Ovary (tissue), 9 donors: ENCODE results near the gene GDPD4. TPM values are rescaled to one million over a fixed set of nuclear protein-coding genes. Genes with fewer than 3 reads are reported as not detected.

Experiments used
- DNase-seq, 5 donors: peaks; one replicate each; pipeline ENCODE4 v3.0.0-alpha.2; 2019 to 2020
- H3K27ac ChIP-seq, 2 donors: fragments of 200-600 bp; one replicate each; pipeline versions ENCODE4 v1.5.1 to v1.8.0; 2019 to 2022
- H3K27me3 ChIP-seq: fragments of 200-600 bp; one replicate; pipeline ENCODE4 v1.8.0; 2022
- H3K36me3 ChIP-seq: fragments of 200-600 bp; sonication (generic); one replicate; pipeline ENCODE4 v1.5.1; 2019
- H3K4me1 ChIP-seq: one replicate; pipeline ENCODE4 v1.8.1; 2013; ENCODE audit warnings: mild to moderate bottlenecking, moderate library complexity; ENCODE audit not compliant: insufficient read depth
- H3K4me3 ChIP-seq: fragments of 200-600 bp; sonication (generic); one replicate; pipeline ENCODE4 v1.5.1; 2017
- H3K9me3 ChIP-seq, 2 donors: fragments of 200-600 bp in 1 of 2; sonication (generic) in 1 of 2; one replicate each; pipeline versions ENCODE4 v1.5.1 to v1.8.1; 2013 to 2019; ENCODE audit warnings: mild to moderate bottlenecking in 1 of 2, moderate library complexity in 1 of 2
- EP300 ChIP-seq: sonication (generic); formaldehyde crosslinking; IDR thresholded peaks from one replicate; pipeline ENCODE4 v1.6.1; 2017; ENCODE audit warnings: antibody characterized with exemption
- POLR2A ChIP-seq: fragments of 450-650 bp; IDR thresholded peaks from one replicate; pipeline ENCODE4 v1.6.1; 2017; ENCODE audit warnings: antibody characterized with exemption, mild to moderate bottlenecking, moderate library complexity
- WGBS, 3 donors: extraction: QIAGEN DNeasy Blood & Tissue Kit in 1 of 3; methylation state at CpG; one replicate each; pipeline versions ENCODE4 v1.1.5 to v1.1.7; 2013 to 2017; 5-methylcytosine and 5-hydroxymethylcytosine counted together
- intact Hi-C, 4 donors: fragments of 100-400 bp; cut with DNase I; formaldehyde crosslinking; loops; one replicate each; pipeline versions ENCODE4 v1.11.0 to v1.15.1; 2022 to 2023
- polyA plus RNA-seq, 2 donors: library from polyadenylated mRNA; stranded (reverse); fragments of 200-250 nt in 1 of 2; fragments of 350-450 nt in 1 of 2; fragmentation: Illumina TruSeq in 1 of 2; extraction: RNeasy Lipid Tissue Mini Kit (QIAGEN cat#74804) in 1 of 2; gene quantifications; one replicate each; pipeline ENCODE4 v1.2.3, GENCODE V29; 2013 to 2014
- total RNA-seq, 7 donors: library from RNA; depleted of rRNA in 2 of 7; stranded (reverse); fragments of >200 nt in 2 of 7; fragmentation: NEBNext Ultra II Directional in 3 of 7; extraction: Animal tissue kit (Norgen Biotek cat#: 25700) in 3 of 7; gene quantifications; one replicate each; pipeline versions ENCODE4 v1.1.0 to v1.2.4, GENCODE V29; 2016 to 2023
- TF ChIP-seq, protein P1 (sequence below), 3 donors: fragments of 450-650 bp in 2 of 3; fragments of 200-600 bp in 1 of 3; IDR thresholded peaks; one replicate each; pipeline versions ENCODE4 v1.5.1 to v1.8.0; 2016 to 2022; ENCODE audit warnings: antibody characterized with exemption in 3 of 3, mild to moderate bottlenecking in 1 of 3
- donor health status: DM: no; HTN: no; CAD: no; lungs with moderate emphysema.
- donor health status: DM: no; HTN: no; CAD: no.
- donor health status: Bipolar disorder and iron deficiency.
- donor health status: DM: yes; HTN: yes; CAD: no.
- donor health status: DM: no; HTN: no; CAD: no.
- donor health status: DM: yes; HTN: yes; CAD: no.

The GDPD4 gene
- total and polyA plus RNA-seq, 9 donors: 0.32 TPM; not detected in 8

DNA sequence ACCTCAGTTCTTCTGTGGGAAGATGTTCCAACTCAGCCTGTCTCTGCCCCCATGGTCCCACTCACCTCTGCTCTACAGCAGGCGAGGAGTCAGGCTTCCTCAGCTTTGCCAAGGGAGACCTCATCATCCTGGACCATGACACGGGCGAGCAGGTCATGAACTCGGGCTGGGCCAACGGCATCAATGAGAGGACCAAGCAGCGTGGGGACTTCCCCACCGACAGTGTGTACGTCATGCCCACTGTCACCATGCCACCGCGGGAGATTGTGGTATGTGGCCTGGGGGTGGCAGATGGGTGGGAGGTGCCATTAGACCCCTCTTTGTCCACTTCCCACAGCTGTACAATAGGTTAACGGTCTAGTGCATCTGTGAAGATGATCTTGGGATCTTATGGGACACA lies 100.1 kb downstream of the GDPD4 start:
- Histone ChIP-seq H3K36me3 (no peaks in the 10 kb centered on the region), H3K27ac (no peak overlapping the region), H3K4me3 (no peak overlapping the region), H3K4me1 (no peaks in the 10 kb centered on the region), H3K27me3 (no peaks in the 10 kb centered on the region), H3K9me3 (no peaks in the 10 kb centered on the region)
- DNase-seq: peak in 2 of 5 donors; percentile 3 to 18
- WGBS, 3 donors: 94 to 99% (median 94%) methylated on average over 11 of the region's 11 CpGs
- intact Hi-C loops: loop anchor here in 1 of 4 donors (10.0 kb wide), 1 partner anchor 333 kb away; no protein-coding TSS in a partner anchor
- TF ChIP-seq, protein P1, sequence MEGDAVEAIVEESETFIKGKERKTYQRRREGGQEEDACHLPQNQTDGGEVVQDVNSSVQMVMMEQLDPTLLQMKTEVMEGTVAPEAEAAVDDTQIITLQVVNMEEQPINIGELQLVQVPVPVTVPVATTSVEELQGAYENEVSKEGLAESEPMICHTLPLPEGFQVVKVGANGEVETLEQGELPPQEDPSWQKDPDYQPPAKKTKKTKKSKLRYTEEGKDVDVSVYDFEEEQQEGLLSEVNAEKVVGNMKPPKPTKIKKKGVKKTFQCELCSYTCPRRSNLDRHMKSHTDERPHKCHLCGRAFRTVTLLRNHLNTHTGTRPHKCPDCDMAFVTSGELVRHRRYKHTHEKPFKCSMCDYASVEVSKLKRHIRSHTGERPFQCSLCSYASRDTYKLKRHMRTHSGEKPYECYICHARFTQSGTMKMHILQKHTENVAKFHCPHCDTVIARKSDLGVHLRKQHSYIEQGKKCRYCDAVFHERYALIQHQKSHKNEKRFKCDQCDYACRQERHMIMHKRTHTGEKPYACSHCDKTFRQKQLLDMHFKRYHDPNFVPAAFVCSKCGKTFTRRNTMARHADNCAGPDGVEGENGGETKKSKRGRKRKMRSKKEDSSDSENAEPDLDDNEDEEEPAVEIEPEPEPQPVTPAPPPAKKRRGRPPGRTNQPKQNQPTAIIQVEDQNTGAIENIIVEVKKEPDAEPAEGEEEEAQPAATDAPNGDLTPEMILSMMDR (IDR thresholded peaks at IDR 0.05): no peak
- TF ChIP-seq EP300 (no peak), POLR2A (no peak)

DNA sequence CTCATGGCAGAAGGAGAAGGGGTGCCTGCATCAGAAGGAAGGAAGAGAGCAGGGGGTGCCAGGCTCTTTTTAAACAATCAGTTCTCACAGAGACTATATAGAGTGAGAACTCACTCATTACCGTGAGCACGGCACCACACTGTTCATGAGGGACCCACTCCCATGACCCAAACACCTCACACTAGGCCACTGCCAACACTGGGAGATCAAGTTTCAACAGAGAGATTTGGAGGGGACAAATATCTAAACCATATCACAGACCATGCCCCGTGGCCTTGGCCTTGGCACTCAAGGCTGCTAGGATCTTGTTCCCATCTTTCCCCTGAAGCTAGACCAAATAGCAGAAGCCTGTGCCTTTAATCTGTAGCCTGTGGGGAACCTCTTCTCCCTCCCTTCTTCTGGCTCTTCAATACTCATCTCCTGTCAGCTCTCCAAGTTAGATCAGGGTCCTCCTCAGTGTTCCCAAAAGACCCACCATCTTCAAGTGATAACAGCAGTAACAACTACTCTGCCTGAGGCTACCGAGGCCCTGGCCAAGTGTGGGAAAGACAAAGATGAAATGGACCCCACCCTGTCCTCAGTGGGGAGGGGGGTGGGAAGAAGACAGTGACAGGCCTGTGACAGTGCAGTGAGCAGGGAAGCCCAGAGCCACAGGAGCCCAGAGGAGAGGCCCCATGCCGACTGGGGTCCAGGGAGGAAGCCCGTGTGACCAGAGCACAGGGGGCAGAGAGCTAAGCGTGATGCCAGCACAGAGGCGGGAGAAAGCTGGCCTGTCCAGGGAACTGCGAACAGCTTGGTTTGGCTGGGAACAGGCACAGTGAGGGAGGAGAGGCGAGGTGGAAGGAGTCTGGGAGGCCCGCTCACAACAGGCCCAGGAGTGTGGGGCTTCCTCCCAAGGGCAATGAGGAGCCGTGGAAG lies 100.9 kb downstream of the GDPD4 start:
- intact Hi-C loops: loop anchor here in 1 of 4 donors (10.0 kb wide), 1 partner anchor 334 kb away; no protein-coding TSS in a partner anchor

DNA sequence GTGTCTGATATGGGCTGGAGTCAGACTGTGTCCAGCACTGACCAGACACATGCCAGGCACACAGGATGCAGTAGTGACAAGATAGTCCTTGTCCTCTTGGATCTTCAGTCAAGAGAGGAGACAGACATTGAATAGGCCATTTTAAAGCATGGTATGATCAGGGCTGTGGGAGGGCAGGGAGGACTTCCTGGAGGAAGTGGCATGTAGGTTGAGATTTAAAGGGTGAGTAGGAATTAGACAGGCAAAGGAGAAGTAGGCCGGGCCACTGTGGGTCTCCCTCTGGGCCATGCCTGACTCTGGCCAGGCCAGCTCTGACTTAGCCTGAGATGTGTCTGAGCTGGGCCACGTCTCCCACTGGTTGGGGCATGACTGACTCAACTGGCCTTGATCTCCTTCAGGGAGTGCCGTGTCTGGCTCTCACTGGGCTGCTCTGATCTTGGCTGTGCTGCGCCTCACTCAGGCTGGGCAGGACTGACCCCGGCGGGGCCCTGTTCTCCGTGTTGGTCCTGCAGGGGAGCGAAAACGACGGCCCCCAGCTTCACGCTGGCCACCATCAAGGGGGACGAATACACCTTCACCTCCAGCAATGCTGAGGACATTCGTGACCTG lies 102.2 kb downstream of the GDPD4 start:
- no peaks in the 10 kb centered on the region for H3K27me3 ChIP-seq
- H3K9me3 ChIP-seq: no peaks in the 10 kb centered on the region
- no peak overlapping the region for H3K27ac ChIP-seq
- H3K4me1 ChIP-seq: no peaks in the 10 kb centered on the region
- DNase-seq: peak in 3 of 5 donors; percentile 5 to 18 (median 13)
- no peak overlapping the region for H3K4me3 ChIP-seq
- 91 to 94% (median 93%) methylated on average over 13 of the region's 13 CpGs for WGBS, 3 donors
- intact Hi-C loops: loop anchor here in 1 of 4 donors (5.0 to 10.0 kb wide), 2 partner anchors 343 to 416 kb away; no protein-coding TSS in a partner anchor
- H3K36me3 ChIP-seq: no peaks in the 10 kb centered on the region
- TF ChIP-seq EP300 (no peak), POLR2A (no peak)
- TF ChIP-seq, protein P1 (IDR thresholded peaks at IDR 0.05): no peak

More for the DNA sequence above, 100.9 kb downstream of the GDPD4 start:
- Histone ChIP-seq H3K4me1 (no peaks in the 10 kb centered on the region), H3K4me3 (no peak overlapping the region), H3K36me3 (no peaks in the 10 kb centered on the region), H3K9me3 (no peaks in the 10 kb centered on the region), H3K27me3 (no peaks in the 10 kb centered on the region), H3K27ac (no peak overlapping the region)
- DNase-seq: peak in 2 of 5 donors; percentile 6 to 7
- TF ChIP-seq, protein P1 (IDR thresholded peaks at IDR 0.05): no peak
- TF ChIP-seq EP300 (no peak), POLR2A (no peak)
- WGBS, 3 donors: 74 to 86% (median 76%) methylated on average over 12 of the region's 12 CpGs

DNA sequence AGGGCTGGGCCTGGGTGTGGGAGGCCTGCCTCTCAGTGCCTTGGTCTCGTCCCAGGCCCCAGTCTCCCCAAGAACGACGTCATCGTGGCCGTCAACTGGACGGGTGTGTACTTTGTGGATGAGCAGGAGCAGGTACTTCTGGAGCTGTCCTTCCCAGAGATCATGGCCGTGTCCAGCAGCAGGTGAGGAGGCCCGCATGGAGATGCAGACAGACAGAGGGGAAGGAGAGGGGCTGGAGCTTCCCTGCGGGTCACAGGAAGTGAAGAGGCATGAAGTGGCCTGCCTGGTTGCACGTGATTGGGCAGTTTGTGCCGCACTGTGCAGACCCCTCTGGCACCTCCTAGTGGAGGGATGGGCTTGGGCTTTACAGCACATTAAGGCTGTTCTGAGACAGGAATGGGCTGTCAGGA lies 103.0 kb downstream of the GDPD4 start:
- peak in 4 of 5 donors; percentile 3 to 26 (median 12) for DNase-seq
- Histone ChIP-seq H3K9me3 (no peaks in the 10 kb centered on the region), H3K36me3 (no peaks in the 10 kb centered on the region), H3K4me1 (no peaks in the 10 kb centered on the region), H3K4me3 (no peak overlapping the region), H3K27ac (no peak overlapping the region), H3K27me3 (no peaks in the 10 kb centered on the region)
- WGBS, 3 donors: 84 to 89% (median 86%) methylated on average over 11 of the region's 11 CpGs
- intact Hi-C loops: loop anchor here in 1 of 4 donors (5.0 to 10.0 kb wide), 2 partner anchors 344 to 416 kb away; no protein-coding TSS in a partner anchor
- TF ChIP-seq EP300 (no peak), POLR2A (no peak)
- TF ChIP-seq, protein P1 (IDR thresholded peaks at IDR 0.05): no peak
